NCI-H2196 treated with DMSO at 0.1 percent for 48 hours (cell line): ENCODE data around the gene DOK7.

Source experiments
- DNase-seq: peaks from one replicate; lab custom pipeline; 2025; ENCODE audit not compliant: unreplicated experiment; lab: John Stamatoyannopoulos, UW

The DOK7 gene, protein sequence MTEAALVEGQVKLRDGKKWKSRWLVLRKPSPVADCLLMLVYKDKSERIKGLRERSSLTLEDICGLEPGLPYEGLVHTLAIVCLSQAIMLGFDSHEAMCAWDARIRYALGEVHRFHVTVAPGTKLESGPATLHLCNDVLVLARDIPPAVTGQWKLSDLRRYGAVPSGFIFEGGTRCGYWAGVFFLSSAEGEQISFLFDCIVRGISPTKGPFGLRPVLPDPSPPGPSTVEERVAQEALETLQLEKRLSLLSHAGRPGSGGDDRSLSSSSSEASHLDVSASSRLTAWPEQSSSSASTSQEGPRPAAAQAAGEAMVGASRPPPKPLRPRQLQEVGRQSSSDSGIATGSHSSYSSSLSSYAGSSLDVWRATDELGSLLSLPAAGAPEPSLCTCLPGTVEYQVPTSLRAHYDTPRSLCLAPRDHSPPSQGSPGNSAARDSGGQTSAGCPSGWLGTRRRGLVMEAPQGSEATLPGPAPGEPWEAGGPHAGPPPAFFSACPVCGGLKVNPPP

DNA sequence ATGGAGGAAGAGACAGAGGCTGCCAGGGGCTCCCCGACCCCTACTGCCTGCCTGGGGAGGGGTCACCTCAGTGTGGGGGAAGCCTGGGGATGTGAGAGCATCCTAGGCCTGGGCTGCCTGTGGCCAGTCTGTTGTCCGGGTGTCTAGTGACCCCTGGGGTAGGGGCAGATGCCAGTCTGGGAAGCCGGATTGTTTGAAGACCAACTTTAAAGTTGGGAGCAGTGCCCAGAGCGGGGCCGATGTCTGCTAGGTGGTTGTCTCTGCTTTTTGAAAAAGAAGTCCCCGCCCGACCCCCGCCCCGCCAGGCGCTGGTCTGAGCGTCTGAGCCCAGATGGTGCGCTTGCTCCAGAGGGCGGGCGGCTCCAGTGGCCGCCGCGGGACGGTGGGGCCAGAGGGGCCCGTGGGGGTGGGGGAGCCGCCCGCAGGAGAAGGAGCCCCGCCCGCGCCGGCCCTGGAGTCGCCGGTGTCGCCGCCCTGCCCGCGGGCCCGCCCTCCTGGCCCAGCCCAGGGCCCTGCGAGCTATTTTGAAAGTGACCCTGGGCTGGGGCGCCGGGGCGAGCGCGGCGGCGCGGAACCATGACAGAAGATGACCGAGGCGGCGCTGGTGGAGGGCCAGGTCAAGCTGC is at the start of gene DOK7:
Gene DOK7 (plus strand): TSS at position 517 of the 626 bp plus-strand sequence. CDS start 70 bp downstream, at position 587.
- DNase-seq = no peak

DNA sequence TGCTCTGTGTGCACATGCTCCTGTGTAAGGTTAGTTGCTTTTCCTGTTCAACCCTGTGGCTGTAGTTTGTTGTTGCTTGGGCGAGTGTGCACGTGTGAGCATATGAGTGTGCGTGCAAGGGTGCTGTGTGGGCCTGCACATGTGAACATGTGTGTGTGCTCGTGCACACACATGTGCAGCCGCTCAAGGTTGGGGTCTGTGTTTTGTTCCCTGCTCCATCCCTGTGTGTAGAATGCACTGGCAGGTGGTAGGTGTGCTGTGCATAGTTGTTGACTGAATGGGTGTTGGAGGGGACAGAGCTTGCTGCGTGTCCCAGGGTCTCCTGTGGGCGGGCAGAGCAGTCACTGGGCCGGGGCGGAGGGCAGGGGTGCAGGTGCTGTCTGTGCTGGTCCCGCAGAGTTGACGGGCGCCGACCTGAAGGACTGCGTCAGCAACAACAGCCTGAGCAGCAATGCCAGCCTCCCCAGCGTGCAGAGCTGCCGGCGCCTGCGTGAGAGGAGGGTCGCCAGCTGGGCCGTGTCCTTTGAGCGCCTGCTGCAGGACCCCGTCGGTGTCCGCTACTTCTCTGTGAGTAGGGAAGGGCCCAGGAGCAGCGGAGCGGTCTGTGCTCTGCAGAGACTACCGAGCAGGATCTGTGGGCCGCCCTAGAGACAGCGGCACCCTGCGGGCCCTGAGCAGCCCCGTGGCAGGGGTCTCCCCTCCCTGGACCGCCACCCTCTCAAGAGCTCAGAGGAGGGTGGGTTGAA is 49.3 kb upstream of the DOK7 start:
- no peak for DNase-seq

DNA sequence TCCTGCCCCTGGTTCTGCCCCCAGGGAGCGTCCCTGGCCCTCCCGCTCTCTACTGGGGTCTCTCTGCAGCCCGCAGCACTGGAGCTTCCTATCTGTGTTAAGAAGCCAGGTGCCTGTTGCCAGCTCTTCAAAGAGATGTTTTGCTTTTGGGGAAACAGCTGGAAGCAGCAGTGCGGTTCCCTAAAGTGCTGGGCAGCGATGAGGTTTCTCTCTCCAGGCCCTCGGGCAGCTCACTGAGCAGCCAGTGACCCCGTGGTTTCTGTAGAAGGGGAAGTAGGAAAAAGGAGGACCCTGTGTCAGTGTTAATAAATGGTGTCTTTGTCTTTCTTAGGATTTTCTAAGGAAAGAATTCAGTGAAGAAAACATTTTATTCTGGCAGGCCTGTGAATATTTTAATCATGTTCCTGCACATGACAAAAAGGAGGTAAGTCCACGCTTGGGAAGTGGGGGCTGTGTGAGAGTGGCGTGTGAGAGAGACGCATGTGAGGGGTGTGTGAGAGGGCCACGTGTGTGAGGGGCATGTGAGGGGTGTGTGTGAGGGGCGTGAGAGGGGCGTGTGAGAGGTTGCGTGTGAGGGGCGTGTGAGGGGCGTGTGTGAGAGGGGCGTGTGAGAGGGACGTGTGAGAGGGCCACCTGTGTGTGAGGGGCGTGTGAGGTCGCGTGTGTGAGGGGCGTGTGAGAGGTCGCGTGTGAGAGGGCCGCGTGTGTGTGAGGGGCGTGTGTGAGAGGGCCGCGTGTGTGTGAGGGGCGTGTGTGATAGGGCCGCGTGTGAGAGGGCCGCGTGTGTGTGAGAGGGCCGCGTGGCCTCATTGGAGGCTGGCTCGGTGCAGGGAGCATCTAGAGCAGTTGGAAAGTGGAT is 48.5 kb upstream of the DOK7 start:
- no peak for DNase-seq

DNA sequence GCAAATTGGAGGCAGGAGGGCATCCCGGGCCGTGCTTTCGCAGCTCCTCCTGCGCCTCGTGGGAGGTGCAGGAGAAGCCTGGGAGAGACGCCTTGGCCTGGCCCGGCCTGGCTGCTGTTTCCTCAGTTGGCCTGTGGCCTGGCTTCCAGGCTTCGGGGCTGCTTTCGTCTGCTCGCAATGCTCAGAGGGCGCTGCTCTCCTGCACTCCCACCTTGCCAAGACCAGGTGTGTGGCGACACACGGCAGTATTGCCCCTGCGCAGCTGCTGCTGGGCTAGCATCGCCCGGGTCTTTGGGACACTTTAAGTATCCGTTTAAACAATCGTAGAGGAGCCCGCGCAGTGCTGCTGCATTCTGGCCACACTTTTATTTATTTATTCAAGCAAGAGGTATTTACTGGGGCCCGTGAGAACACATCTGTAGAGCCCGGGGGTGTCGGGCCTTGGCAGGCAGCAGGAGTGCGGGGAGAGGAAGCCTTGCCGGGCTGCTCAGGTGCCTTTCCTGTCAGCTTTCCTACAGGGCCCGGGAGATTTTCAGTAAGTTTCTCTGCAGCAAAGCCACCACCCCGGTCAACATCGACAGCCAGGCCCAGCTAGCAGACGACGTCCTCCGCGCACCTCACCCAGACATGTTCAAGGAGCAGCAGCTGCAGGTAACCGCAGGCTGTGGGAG is 47.5 kb upstream of the DOK7 start:
- DNase-seq = no peak

DNA sequence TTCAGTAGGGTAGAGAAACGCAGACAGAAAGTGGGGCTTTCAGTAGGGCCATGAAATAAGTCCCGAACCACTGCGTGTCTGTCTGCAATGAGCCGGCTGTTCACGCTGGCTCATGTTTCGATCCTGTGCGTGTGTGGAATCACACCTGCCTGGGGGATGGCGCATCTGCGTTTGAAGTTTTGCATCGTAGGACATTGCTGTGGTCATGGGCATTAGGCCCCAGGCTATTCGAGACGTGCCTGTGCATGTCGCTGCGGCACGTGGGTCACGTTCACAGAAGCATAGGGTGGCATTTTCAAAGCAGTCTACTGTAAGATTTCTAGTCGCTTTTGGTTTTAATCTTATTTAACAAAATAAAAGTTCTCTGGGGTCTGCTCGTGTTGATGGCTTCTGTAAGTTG is 46.8 kb upstream of the DOK7 start:
- no peak for DNase-seq

DNA sequence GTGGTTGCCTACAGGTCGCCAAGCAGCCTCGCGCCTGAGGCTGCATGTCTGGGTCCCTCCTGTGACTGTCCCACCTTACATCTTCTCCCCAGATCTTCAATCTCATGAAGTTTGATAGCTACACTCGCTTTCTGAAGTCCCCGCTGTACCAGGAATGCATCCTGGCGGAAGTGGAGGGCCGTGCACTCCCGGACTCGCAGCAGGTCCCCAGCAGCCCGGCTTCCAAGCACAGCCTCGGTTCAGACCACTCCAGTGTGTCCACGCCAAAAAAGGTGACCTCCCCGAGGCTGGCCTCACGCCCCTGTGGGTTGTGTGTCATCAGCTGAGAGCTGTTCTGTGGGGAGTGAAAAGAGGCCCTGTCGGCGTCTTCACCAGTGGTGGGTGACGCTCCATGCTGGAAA is 46.3 kb upstream of the DOK7 start:
- no peak for DNase-seq

DNA sequence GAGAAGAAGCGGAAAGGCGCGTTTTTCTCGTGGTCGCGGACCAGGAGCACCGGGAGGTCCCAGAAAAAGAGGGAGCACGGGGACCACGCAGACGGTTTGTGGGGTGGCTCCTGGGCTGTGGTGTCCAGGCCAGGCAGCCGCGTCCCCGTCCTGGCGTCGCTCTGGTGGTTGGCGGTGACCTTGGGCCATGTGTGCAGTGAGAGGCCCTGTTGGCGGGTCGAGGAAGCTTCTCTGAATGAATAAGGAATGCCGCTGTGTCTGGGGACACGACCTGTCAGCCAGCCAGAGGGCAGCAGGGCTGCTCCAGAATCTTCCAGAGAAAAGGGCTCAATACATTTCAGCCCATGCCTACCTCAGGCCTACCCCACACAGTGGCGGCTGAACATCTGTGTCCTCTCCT is 45.7 kb upstream of the DOK7 start:
- DNase-seq = no peak

DNA sequence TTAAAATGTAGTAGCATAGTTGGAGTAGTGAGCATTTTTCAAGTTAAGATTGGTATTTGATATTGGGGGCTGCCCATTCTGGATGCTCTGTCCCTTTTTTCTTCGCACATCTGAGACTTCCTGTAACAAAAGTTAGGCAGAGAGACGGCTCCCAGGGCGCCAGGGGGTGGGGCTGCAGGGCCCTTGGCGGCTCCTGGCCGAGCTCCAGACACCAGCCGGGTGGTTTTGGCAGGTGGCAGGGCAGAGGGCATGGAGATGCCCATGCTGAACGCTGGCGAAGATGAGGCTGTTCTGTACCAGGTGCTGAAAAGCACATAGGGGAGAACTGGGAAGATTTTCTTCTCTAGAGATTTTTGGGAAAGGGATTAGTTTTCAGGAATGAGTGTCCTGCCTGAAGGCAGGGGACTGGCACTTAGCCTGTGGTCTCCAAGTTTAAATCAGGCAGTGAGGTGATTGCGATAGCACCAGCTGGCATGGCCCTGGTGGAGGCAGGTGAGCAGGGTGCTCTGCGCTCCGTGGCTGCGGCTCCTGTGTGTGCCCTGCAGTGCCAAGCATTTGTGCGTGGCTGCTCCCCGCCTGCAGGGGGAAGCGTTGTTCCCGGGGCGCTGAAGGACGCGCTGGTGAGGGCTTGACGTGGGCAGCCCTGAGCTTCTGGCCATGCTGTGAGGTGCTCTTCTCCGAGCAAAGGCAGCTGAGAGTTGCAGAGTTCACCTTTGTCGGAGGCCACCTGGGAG is 44.9 kb upstream of the DOK7 start:
- DNase-seq = no peak

DNA sequence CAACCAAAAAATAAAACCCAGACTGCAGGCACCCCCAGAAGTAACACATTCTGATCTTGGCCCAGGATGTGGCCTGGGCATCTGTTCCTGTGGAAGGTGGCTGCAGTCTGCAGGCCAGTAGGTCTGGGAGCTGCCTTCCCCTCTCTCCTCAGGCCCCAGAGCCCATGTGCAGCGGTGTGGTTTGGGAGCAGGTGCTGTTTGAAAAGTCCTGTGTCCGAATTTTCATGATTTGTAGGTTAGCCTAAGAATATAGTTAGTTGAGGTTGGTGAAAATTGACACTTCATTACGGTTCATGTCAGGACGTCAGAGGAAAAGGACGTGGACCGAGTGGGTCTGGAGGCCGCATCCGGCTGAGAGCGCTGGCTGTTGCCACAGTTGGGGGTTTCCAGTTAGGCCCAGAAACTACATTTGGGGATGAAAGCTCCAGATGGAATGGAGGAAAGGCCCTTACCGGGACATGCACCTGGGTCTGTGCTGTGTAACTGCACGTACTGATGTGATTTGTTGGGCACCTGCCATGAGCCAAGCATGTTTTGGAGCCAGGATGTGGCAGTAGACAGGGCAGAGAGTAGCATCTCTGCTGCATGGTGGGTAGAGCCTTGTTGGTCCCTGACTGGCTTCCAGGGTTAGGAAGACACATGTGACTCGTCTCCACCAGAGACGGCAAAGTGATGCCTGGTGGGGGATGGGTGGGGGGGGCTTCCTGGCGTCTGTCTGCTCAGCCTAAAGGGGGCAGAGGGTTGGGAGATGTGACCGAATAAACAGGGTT is 43.1 kb upstream of the DOK7 start:
- DNase-seq = no peak

DNA sequence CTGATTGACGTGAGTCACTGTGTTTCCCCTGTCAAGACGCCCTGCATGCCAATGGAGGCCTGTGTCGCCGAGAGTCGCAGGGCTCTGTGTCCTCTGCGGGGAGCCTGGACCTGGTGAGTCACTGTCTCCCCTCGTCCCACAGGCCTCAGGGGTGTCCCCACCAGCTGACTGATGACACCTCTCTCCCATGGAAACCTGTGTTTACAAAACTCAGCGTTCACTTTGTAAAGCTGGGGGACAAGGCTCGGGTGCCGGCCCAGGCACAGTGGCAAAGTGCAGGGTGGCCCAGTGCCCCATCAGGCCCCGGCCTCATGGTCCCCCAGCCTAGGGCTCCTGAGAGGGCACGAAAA is 42.5 kb upstream of the DOK7 start:
- DNase-seq = no peak

DNA sequence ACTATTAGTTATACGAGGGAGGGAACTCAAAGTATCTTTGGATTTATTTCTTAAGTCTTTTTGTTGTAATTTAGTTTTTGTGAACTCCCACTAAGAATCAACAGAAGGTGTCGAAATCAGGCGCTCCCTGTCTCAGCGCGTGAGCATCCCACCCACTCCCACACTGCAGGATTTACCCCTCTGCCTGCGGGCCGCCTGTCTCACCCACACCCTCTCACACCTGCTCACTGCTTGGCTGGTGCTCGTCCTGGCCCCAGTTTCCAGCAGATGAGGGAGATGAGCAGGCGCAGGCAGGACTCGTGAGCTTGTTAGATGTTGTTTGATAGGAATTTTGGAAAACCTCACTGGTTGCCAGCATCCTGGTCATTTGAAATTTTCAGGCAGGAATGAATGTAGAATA is 42.1 kb upstream of the DOK7 start:
- no peak for DNase-seq

DNA sequence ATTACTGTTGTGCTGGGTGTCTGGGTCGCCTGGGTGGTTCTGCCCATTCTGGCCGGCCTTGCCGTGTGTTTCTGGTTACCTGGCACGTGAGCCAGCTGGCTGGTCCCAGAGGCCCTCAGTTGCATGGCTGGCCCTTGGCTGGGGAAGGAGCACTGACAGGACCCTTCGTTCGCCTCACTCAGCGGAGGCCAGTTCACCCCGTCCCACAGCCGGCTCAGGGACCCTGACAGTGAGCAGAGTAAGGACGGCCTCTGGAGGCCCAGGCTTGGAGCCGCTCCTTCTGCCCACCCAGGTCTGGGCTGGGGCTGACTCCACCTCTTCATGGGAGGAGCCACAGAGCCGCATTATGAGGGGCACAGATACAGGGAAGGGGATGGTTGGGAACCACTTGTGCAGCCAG is 41.6 kb upstream of the DOK7 start:
- no peak for DNase-seq

DNA sequence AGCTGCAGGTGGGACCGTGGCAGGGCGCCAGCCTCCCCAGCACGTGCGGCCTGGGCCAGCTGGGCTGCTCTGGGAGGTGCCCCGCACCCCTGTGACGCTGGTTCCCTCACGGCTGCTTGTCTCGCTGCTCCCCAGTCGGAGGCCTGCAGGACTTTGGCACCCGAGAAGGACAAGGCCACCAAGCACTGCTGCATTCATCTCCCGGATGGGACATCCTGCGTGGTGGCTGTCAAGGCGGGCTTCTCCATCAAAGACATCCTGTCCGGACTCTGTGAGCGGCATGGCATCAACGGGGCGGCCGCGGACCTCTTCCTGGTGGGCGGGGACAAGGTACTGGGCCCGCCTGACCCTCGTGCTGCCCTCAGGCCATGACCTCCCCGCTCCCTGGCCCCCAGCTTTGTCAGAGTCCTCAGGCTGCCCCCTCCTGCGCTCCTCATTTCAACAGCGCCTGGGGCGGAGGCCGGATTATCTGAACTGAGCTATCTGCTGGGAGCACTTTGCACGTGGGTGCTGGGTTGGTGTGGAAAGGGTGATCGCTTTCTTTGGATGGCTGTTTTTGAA is 40.8 kb upstream of the DOK7 start:
- DNase-seq = no peak

DNA sequence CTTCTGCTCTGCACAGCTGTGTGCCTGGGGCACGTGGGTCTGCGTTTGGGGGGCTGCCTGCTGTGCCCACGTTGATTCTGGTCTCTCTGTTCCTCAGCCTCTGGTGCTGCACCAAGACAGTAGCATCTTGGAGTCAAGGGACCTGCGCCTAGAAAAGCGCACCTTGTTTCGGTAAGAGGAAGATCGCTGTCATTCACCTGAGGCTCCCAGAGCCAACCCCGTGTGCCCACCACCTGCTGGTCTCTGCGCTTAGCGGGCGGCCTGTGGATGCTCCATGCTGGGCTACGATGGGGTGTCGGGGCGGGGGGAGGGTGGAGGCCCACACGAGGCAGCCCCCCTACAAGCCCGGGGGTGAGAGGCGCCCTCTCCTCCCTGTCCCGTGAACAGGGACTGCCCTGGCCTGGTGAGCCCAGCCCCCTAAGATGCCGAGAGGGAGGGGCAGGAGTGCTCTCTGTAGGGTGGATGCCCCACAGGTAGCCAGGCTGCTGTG is 40.3 kb upstream of the DOK7 start:
- DNase-seq = no peak

DNA sequence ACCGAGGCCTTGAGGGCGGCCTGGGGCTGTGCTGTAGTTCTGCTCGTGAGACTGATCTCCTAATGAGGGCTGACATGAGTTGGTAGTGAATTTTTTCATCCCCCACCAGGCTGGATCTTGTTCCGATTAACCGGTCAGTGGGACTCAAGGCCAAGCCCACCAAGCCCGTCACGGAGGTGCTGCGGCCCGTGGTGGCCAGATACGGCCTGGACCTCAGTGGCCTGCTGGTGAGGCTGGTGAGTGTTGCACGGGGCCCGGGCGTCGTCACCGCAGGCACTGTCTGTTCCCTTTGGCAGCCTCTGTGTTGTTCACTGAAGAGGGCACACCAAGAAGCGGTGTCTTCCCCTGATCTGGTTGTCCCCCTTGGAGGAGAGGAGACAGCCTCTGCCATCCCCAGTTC is 39.7 kb upstream of the DOK7 start:
- DNase-seq = no peak

DNA sequence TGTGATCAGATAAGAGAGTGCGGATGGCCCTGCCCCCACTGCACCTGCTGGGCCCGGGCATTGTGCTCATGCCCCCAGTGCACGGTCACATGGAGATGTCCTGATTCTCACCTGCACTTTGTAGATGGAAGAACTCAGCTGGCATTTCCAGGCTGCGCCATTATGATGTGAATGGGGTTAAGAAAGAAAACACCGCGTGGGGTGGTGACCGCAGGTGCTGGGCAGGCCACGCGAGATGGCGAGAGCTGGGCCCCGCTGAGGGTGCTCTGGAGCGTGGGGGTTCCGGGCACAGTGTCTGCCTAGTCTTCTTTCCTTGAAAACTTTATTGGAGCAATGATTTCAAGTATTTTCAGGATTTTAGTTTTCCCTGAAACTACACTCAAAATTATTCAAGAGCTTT is 39.2 kb upstream of the DOK7 start:
- DNase-seq = peak; percentile 11

DNA sequence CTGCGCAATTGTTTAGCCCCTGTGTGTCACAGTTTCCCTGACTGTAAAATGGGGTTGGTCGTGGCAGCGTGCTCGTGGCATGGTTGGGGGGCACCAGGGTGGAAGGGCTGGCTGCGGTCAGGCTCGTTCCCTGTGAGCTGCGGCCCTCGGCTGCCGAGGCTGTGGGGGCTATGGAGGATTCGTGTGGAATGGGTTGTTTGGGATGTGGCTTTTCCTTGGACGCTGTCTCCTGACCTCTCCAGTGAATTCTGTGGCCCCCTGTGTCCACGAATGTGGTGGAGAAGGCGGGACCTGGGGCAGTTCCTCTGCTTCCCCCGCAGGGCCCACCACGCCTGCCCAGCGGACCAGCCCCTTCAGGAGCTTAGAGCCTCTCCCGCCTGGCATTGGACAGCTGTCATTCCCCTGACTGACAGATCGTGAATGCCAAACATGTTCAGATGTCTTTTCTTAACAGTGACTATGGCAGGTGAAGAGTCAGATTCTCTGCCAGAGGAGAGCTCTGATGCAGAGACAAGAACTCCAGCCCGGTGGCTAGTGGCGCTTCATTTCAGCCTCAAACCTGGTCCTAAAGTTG is 38.5 kb upstream of the DOK7 start:
- no peak for DNase-seq

DNA sequence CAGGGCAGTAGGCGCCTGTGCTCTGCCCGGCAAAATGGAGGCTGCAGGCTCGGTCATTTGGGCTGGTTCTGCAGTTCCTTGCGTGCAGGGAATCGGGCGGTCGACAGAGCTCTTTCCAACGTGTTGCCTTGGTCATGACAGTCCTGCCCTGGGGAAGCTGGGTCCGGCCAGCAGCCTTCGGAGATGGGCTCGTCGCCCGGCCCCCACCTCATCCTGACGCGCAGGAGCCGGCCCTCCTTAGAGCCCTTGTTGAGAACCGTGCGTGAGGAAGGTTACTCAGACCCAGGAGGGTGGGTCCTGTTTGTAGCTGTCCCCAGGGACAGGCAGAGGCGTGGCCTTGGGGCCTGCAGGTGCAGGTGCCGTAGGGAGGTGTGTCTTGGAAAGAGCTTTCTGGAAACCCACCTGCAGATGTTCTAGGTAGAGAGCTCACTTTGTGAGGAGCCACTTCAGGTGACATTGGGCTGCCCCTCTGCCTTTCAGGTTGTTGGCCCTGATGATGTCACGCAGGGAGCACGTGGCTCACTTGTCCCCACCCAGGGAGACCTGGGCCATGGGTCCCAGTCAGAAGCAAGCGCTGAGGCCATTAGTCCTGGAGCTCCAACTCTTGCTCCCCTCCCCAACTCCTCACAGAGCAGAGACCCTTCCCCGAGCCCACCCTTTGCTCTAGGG is 36.5 kb upstream of the DOK7 start:
- no peak for DNase-seq
